ENCODE measurements around the gene SLC7A4. TPM values are rescaled to one million over a fixed set of nuclear protein-coding genes. Genes with fewer than 3 reads are reported as not detected.

SLC7A4 gene
- total and polyA plus RNA-seq, 2 of the 8 experiments (the other 6 are each of a cell fraction or from before 2014, with no cell fraction given) = 0.92 TPM; not detected in 1

DNA sequence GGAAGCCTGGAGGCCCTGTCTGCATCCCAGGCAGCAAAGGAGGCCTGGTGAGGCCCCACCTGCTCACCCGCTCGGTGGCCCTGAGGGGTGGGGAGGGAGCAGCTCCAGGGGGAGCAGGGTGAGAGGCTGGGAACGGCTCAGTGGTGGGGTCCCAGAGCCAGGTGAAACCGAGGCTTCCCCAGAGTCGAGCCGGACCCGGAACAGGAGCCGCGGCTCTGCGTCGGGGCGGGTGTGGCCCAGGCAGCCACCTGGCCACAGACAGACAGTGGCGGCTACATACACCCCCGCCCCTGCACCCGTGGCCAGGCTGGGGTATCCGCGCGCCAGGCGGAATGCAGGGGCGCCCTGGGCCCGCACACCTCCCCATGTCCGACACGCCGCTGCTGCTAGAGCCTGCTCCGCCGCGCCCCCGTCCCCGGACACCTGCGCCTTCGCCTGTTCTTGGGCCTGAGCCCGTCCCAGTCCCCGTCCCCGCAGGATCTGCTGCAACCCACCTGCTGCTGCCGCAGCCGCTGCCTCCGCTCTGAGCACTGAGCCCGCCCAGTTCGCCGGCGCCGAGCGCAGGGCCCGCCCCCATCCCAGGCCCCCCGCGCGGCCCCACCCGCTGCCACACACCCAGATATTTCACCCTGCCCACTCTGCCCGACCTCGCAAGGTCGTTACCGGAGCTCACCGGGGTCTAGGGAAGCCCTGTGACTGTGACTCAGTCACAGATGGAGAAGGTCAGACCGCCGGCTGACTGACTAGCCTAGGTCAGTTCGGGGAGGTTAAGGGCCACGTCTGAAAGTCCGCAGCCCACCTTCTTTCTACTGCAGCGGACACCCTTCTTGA is at the start of gene SLC7A4 (continued):
- peak; percentile 32 for TF ChIP-seq ASH2L (IDR thresholded peaks at IDR 0.05; ENCODE audit: low read length)
- TF ChIP-seq, protein P1, sequence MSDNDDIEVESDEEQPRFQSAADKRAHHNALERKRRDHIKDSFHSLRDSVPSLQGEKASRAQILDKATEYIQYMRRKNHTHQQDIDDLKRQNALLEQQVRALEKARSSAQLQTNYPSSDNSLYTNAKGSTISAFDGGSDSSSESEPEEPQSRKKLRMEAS (IDR thresholded peaks at IDR 0.05) = peak; percentile 33; the same call in 1 of the 2 replicates

Data from H1 (cell line).